Suppressor macrophage treated with lipopolysaccharide for 1 hour (primary cell): ENCODE results near the gene MSL1.
A peak's percentile ranks its signal among the peaks of the same experiment; 100 is the strongest.

Source experiments
- DNase-seq, 3 donors: peaks; one replicate each; pipeline ENCODE4 v3.0.0-alpha.2; 2020 to 2022

The MSL1 gene

GRCh38 chr17:40177275-40177874, 55.6 kb downstream of the MSL1 start, which contains the start of gene RAPGEFL1:
TSS of gene RAPGEFL1 (plus strand) at chr17:40177470. CDS start at chr17:40177862, 392 bp downstream.
- DNase-seq = peak; percentile 82 to 96 (median 92)

GRCh38 chr17:40178021-40178601, 56.3 kb downstream of the MSL1 start:
- no peak for DNase-seq

- no peak for DNase-seq
Measured at GRCh38 chr17:40178660-40179059, 56.9 kb downstream of the MSL1 start.

GRCh38 chr17:40179923-40180659, 58.3 kb downstream of the MSL1 start:
- peak; percentile 35 to 43 (median 38) for DNase-seq

GRCh38 chr17:40180694-40181093, 58.9 kb downstream of the MSL1 start:
- no peak for DNase-seq

- no peak for DNase-seq
Measured at GRCh38 chr17:40181205-40181604, 59.4 kb downstream of the MSL1 start.

- DNase-seq = no peak
Measured at GRCh38 chr17:40182606-40183005, 60.8 kb downstream of the MSL1 start.
